SK-N-SH treated with all-trans-retinoic acid at 6 μM for 48 hours (cell line): Measurements from ENCODE around the gene NAPA.

Experiments
- ATAC-seq: fragments of 200-7000 bp; cut with Tn5 transposase; 3 replicates; pipeline ENCODE4 v1.9.1; 2020; ENCODE audit warnings: mild to moderate bottlenecking, moderate library complexity
- ARNTL ChIP-seq: fragments of 450-650 bp; formaldehyde crosslinking; IDR thresholded peaks from 2 replicates; pipeline ENCODE4 v1.5.0; 2020; ENCODE audit warnings: low read depth, mild to moderate bottlenecking, moderate library complexity, borderline replicate concordance
- BACH2 ChIP-seq: fragments of 250-450 bp; sonication (Bioruptor Pico); IDR thresholded peaks from 2 replicates; pipeline ENCODE4 v1.9.0; 2021; ENCODE audit warnings: mild to moderate bottlenecking, borderline replicate concordance
- CREB5 ChIP-seq: fragments of 250-450 bp; sonication (Bioruptor Pico); IDR thresholded peaks from 2 replicates; pipeline ENCODE4 v1.5.1; 2020; ENCODE audit warnings: low read depth, mild to moderate bottlenecking, moderate library complexity
- CSDC2 ChIP-seq: fragments of 250-450 bp; sonication (Bioruptor Pico); IDR thresholded peaks from 2 replicates; pipeline ENCODE4 v1.5.0; 2020; ENCODE audit warnings: mild to moderate bottlenecking, moderate library complexity
- ESRRG ChIP-seq: fragments of 250-450 bp; sonication (Bioruptor Pico); IDR thresholded peaks from 2 replicates; pipeline ENCODE4 v1.6.1; 2021; ENCODE audit warnings: mild to moderate bottlenecking
- GLIS3 ChIP-seq: fragments of 250-450 bp; sonication (Bioruptor Pico); IDR thresholded peaks from 2 replicates; pipeline ENCODE4 v1.5.0; 2020; ENCODE audit warnings: mild to moderate bottlenecking, moderate library complexity
- ISL1 ChIP-seq: fragments of 250-450 bp; sonication (Bioruptor Pico); IDR thresholded peaks from 2 replicates; pipeline ENCODE4 v2.1.2; 2022; ENCODE audit warnings: mild to moderate bottlenecking, moderate library complexity
- OSR1 ChIP-seq: fragments of 250-450 bp; sonication (Bioruptor Pico); IDR thresholded peaks from 2 replicates; pipeline ENCODE4 v1.8.0; 2022; ENCODE audit warnings: moderate library complexity, mild to moderate bottlenecking, inconsistent platforms
- PPARA ChIP-seq: fragments of 250-450 bp; sonication (Bioruptor Pico); IDR thresholded peaks from 2 replicates; pipeline ENCODE4 v1.5.0; 2020; ENCODE audit warnings: mild to moderate bottlenecking, borderline replicate concordance
- RARB ChIP-seq: fragments of 250-450 bp; sonication (Bioruptor Pico); IDR thresholded peaks from 2 replicates; pipeline ENCODE4 v1.8.0; 2021; ENCODE audit warnings: mild to moderate bottlenecking, moderate library complexity
- SNAI2 ChIP-seq: fragments of 250-450 bp; sonication (Bioruptor Pico); IDR thresholded peaks from 2 replicates; pipeline ENCODE4 v1.5.0; 2020; ENCODE audit warnings: mild to moderate bottlenecking, moderate library complexity
- TCF4 ChIP-seq: fragments of 250-450 bp; sonication (Bioruptor Pico); IDR thresholded peaks from 2 replicates; pipeline ENCODE4 v1.8.0; 2021; ENCODE audit warnings: mild to moderate bottlenecking, moderate library complexity, borderline replicate concordance
- TOX ChIP-seq: fragments of 250-450 bp; sonication (Bioruptor Pico); IDR thresholded peaks from 2 replicates; pipeline ENCODE4 v1.8.0; 2021; ENCODE audit warnings: mild to moderate bottlenecking, moderate library complexity, borderline replicate concordance
- TSHZ2 ChIP-seq: fragments of 250-450 bp; sonication (Bioruptor Pico); IDR thresholded peaks from 2 replicates; pipeline ENCODE4 v1.5.0; 2020; ENCODE audit warnings: mild to moderate bottlenecking, moderate library complexity
- ZC3H10 ChIP-seq: fragments of 250-450 bp; sonication (Bioruptor Pico); IDR thresholded peaks from 2 replicates; pipeline ENCODE4 v1.5.1; 2021; ENCODE audit warnings: mild to moderate bottlenecking, moderate library complexity
- ZFP3 ChIP-seq: fragments of 250-450 bp; sonication (Bioruptor Pico); IDR thresholded peaks from 2 replicates; pipeline ENCODE4 v1.5.0; 2020; ENCODE audit warnings: mild to moderate bottlenecking, moderate library complexity
- ZFP30 ChIP-seq: fragments of 450-650 bp; formaldehyde crosslinking; IDR thresholded peaks from 2 replicates; pipeline ENCODE4 v1.5.0; 2022; ENCODE audit warnings: mild to moderate bottlenecking, moderate library complexity
- ZNF565 ChIP-seq: fragments of 450-650 bp; formaldehyde crosslinking; conservative IDR thresholded peaks from 2 replicates; pipeline ENCODE4 v1.5.0; 2020; ENCODE audit warnings: low read depth, mild to moderate bottlenecking, moderate library complexity
- ZNF70 ChIP-seq: fragments of 450-650 bp; formaldehyde crosslinking; IDR thresholded peaks from 2 replicates; pipeline ENCODE4 v1.5.0; 2020; ENCODE audit warnings: mild to moderate bottlenecking, moderate library complexity
- TF ChIP-seq, protein P1 (sequence below): fragments of 250-450 bp; sonication (Bioruptor Pico); IDR thresholded peaks from 2 replicates; pipeline ENCODE4 v1.5.1; 2021; ENCODE audit warnings: mild to moderate bottlenecking, moderate library complexity

NAPA gene

GRCh38 chr19:47498561-47498960 is 16.3 kb downstream of the NAPA start:
- ATAC-seq, result no peak
- no peak for TF ChIP-seq TSHZ2 (CRISPR knock-in tag)
- no peak for TF ChIP-seq CSDC2 (CRISPR knock-in tag)
- TF ChIP-seq ZFP30 (CRISPR knock-in tag), result no peak
- TF ChIP-seq ISL1 (CRISPR knock-in tag), result no peak
- no peak for TF ChIP-seq TOX (CRISPR knock-in tag)

- ATAC-seq, result no peak
- TF ChIP-seq BACH2 (CRISPR knock-in tag) (no peak), TOX (CRISPR knock-in tag) (no peak), ISL1 (CRISPR knock-in tag) (no peak), ZNF565 (no peak), ESRRG (CRISPR knock-in tag) (no peak), ZNF70 (no peak), RARB (no peak), OSR1 (CRISPR knock-in tag) (no peak), SNAI2 (no peak)
- TF ChIP-seq, protein P1, sequence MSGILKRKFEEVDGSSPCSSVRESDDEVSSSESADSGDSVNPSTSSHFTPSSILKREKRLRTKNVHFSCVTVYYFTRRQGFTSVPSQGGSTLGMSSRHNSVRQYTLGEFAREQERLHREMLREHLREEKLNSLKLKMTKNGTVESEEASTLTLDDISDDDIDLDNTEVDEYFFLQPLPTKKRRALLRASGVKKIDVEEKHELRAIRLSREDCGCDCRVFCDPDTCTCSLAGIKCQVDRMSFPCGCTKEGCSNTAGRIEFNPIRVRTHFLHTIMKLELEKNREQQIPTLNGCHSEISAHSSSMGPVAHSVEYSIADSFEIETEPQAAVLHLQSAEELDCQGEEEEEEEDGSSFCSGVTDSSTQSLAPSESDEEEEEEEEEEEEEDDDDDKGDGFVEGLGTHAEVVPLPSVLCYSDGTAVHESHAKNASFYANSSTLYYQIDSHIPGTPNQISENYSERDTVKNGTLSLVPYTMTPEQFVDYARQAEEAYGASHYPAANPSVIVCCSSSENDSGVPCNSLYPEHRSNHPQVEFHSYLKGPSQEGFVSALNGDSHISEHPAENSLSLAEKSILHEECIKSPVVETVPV (CRISPR knock-in tag), result no peak
These were observed 16.9 kb downstream of the NAPA start for GRCh38 chr19:47497821-47498520.

- TF ChIP-seq ARNTL (CRISPR knock-in tag), result no peak
- TF ChIP-seq SNAI2, result no peak
- no peak for TF ChIP-seq PPARA (CRISPR knock-in tag)
- no peak for TF ChIP-seq TCF4 (CRISPR knock-in tag)
- no peak for TF ChIP-seq TSHZ2 (CRISPR knock-in tag)
These were observed 17.7 kb downstream of the NAPA start for GRCh38 chr19:47497050-47497766.

GRCh38 chr19:47495478-47496372 is 19.1 kb downstream of the NAPA start:
- no peak for ATAC-seq
- TF ChIP-seq ISL1 (CRISPR knock-in tag), result no peak
- TF ChIP-seq ZC3H10 (CRISPR knock-in tag), result no peak
- TF ChIP-seq CSDC2 (CRISPR knock-in tag), result no peak
- no peak for TF ChIP-seq ZFP3 (CRISPR knock-in tag)
- TF ChIP-seq TCF4 (CRISPR knock-in tag), result no peak
- no peak for TF ChIP-seq CREB5
- no peak for TF ChIP-seq GLIS3 (CRISPR knock-in tag)
- no peak for TF ChIP-seq ZNF70
- no peak for TF ChIP-seq TOX (CRISPR knock-in tag)

More at GRCh38 chr19:47497050-47497766, 17.7 kb downstream of the NAPA start:
- ATAC-seq, result no peak
